HCT116 (cell line): ENCODE data around the gene APOBEC3G. TPM values are rescaled to one million over a fixed set of nuclear protein-coding genes. Genes with fewer than 3 reads are reported as not detected.
"Not testable (repeated sequence)": the region's sequence is repeated elsewhere in the genome, so short reads cannot be mapped to it uniquely, and the experiment has no call there.

Experiments used
- ATAC-seq: fragments of 200-7000 bp; cut with Tn5 transposase; 2 replicates; pipeline ENCODE4 v1.9.1; 2020; ENCODE audit warnings: mild to moderate bottlenecking, moderate library complexity
- BruUV-seq: library from RNA; stranded (reverse); fragments of 400-500 nt; replicated peaks from 2 replicates; lab custom pipeline; 2021; lab: Mats Ljungman, UMichigan
- CTCF ChIA-PET: fragments of 300-600 bp; sonication (Branson Sonifier 250); formaldehyde crosslinking; loops from one replicate; lab custom pipeline; 2021; ENCODE audit warnings: antibody characterized with exemption; lab: Charles Lee
- POLR2A ChIA-PET: fragments of 300-600, 350-600 bp; sonication (Branson Sonifier 250); formaldehyde crosslinking; loops from one replicate; lab custom pipeline; 2021; ENCODE audit warnings: antibody characterized with exemption; lab: Charles Lee
- RAD21 ChIA-PET, 2 experiments: fragments of 300-600 bp; sonication (Branson Sonifier 250); formaldehyde crosslinking; loops; one replicate each; lab custom pipeline; 2023; ENCODE audit warnings: low total read pairs in 2 of 2; ENCODE audit not compliant: uncharacterized antibody in 2 of 2, unreplicated experiment in 2 of 2, low non-redundant PET in 1 of 2; lab: Charles Lee
- DNase-seq: peaks from one replicate; pipeline ENCODE4 v3.0.0-alpha.2; 2010; ENCODE audit warnings: low read depth, low spot score
- H2AFZ ChIP-seq: fragments of 200-600 bp; shearing (Covaris generic), sonication (generic); 2 replicates; pipeline ENCODE4 v1.6.1; 2017; ENCODE audit warnings: low read depth, mixed run types, mixed read lengths, antibody characterized with exemption, low read length; ENCODE audit not compliant: poor library complexity, severe bottlenecking
- H3K27ac ChIP-seq: 2 replicates; pipeline ENCODE4 v1.5.1; 2012; ENCODE audit warnings: low read depth, low read length
- H3K27me3 ChIP-seq: fragments of 200-600 bp; sonication (generic); 2 replicates; pipeline ENCODE4 v1.6.1; 2016; ENCODE audit warnings: mixed run types, low read length, mixed read lengths; ENCODE audit not compliant: insufficient read depth
- H3K36me3 ChIP-seq, 2 experiments: fragments of 200-500 bp in 1 of 2; fragments of 200-600 bp in 1 of 2; sonication (Bioruptor generic) in 1 of 2; sonication (generic) in 1 of 2; 2 replicates each; pipeline versions ENCODE4 v1.5.1 to v1.6.1; 2014 to 2016; ENCODE audit warnings: low read length in 2 of 2, inconsistent platforms in 1 of 2, mixed read lengths in 1 of 2, mixed run types in 1 of 2; ENCODE audit not compliant: insufficient read depth in 2 of 2, control insufficient read depth in 1 of 2
- H3K4me1 ChIP-seq, 2 experiments: fragments of 200-600 bp in 1 of 2; sonication (generic) in 1 of 2; 2 replicates each; pipeline versions ENCODE4 v1.5.1 to v1.6.1; 2012 to 2017; ENCODE audit warnings: low read length in 2 of 2, inconsistent platforms in 1 of 2, mild to moderate bottlenecking in 1 of 2, mixed read lengths in 1 of 2, mixed run types in 1 of 2, moderate library complexity in 1 of 2; ENCODE audit not compliant: insufficient read depth in 2 of 2, control insufficient read depth in 1 of 2
- H3K4me2 ChIP-seq: fragments of 200-600 bp; sonication (generic); 2 replicates; pipeline ENCODE4 v1.6.1; 2017; ENCODE audit warnings: mixed run types, low read length, mixed read lengths
- H3K4me3 ChIP-seq, 2 experiments: fragments of 200-600 bp in 1 of 2; sonication (generic) in 1 of 2; replicated peaks in 1 of 2; 2 replicates each; pipeline ENCODE4 v1.5.1; 2011 to 2016; ENCODE audit warnings: low read length in 2 of 2, control low read depth in 1 of 2, low read depth in 1 of 2, mild to moderate bottlenecking in 1 of 2, mixed read lengths in 1 of 2, mixed run types in 1 of 2
- H3K79me2 ChIP-seq: fragments of 200-600 bp; sonication (generic); 2 replicates; pipeline ENCODE4 v1.6.1; 2017; ENCODE audit warnings: mild to moderate bottlenecking, mixed run types, low read length, moderate library complexity, mixed read lengths; ENCODE audit not compliant: insufficient read depth
- H3K9ac ChIP-seq: fragments of 200-600 bp; sonication (generic); 2 replicates; pipeline ENCODE4 v1.6.1; 2016; ENCODE audit warnings: low read length, mixed read lengths
- H3K9me2 ChIP-seq: fragments of 200-600 bp; sonication (generic), shearing (Covaris generic); 2 replicates; pipeline ENCODE4 v1.6.1; 2017; ENCODE audit warnings: mixed run types, mild to moderate bottlenecking, moderate library complexity; ENCODE audit not compliant: insufficient read depth
- H3K9me3 ChIP-seq, 2 experiments: fragments of 200-500 bp in 1 of 2; fragments of 200-600 bp in 1 of 2; sonication (Bioruptor generic) in 1 of 2; sonication (generic) in 1 of 2; 2 replicates each; pipeline ENCODE4 v1.6.1; 2014 to 2017; ENCODE audit warnings: low read length in 2 of 2, mixed read lengths in 2 of 2, inconsistent platforms in 1 of 2, low read depth in 1 of 2, mild to moderate bottlenecking in 1 of 2, mixed run types in 1 of 2, moderate library complexity in 1 of 2; ENCODE audit not compliant: control insufficient read depth in 1 of 2, insufficient read depth in 1 of 2
- H4K20me1 ChIP-seq: fragments of 200-600 bp; sonication (generic), shearing (Covaris generic); 2 replicates; pipeline ENCODE4 v1.6.1; 2017; ENCODE audit warnings: mixed run types, mild to moderate bottlenecking, moderate library complexity; ENCODE audit not compliant: insufficient read depth
- intact Hi-C: fragments of 100-400 bp; cut with micrococcal nuclease; formaldehyde crosslinking; loops from 2 replicates; pipeline ENCODE4 v1.10.0; 2022
- total RNA-seq: library from RNA; stranded (reverse); gene quantifications from one replicate; pipeline ENCODE4 v1.2.1, GENCODE V29; 2021; ENCODE audit not compliant: unreplicated experiment

The APOBEC3G gene
- total RNA-seq, 1 experiment from 2014 or later, result 0.71 TPM

- POLR2A ChIA-PET, H3K9me3 ChIP-seq, H3K27me3 ChIP-seq, H3K9me2 ChIP-seq, H3K4me3 ChIP-seq, H4K20me1 ChIP-seq, ATAC-seq, H2AFZ ChIP-seq, H3K36me3 ChIP-seq, DNase-seq, H3K79me2 ChIP-seq, CTCF ChIA-PET, H3K27ac ChIP-seq, BruUV-seq, RAD21 ChIA-PET, H3K9ac ChIP-seq, H3K4me2 ChIP-seq, intact Hi-C loops: not testable (repeated sequence)
- peaks cover 16 to 21% of the 10 kb centered on the region in 2 experiments for H3K4me1 ChIP-seq
These were observed 34.0 kb upstream of the APOBEC3G start for GRCh38 chr22:39043063-39043462.

- BruUV-seq, H3K9ac ChIP-seq, ATAC-seq, H3K36me3 ChIP-seq, H3K4me3 ChIP-seq, H2AFZ ChIP-seq, POLR2A ChIA-PET, DNase-seq, CTCF ChIA-PET, H3K27me3 ChIP-seq, intact Hi-C loops, H3K9me3 ChIP-seq, H3K9me2 ChIP-seq, RAD21 ChIA-PET, H3K79me2 ChIP-seq, H3K27ac ChIP-seq, H4K20me1 ChIP-seq, H3K4me2 ChIP-seq: not testable (repeated sequence)
- H3K4me1 ChIP-seq, result peaks cover 19 to 29% of the 10 kb centered on the region in 2 experiments
These were observed 31.9 kb upstream of the APOBEC3G start for GRCh38 chr22:39045136-39045535.

GRCh38 chr22:39049486-39049885, 27.6 kb upstream of the APOBEC3G start:
- H3K36me3 ChIP-seq, DNase-seq, H3K79me2 ChIP-seq, H4K20me1 ChIP-seq, H3K27ac ChIP-seq, H3K9me3 ChIP-seq, intact Hi-C loops, H3K27me3 ChIP-seq, ATAC-seq, BruUV-seq, H2AFZ ChIP-seq, H3K4me3 ChIP-seq, RAD21 ChIA-PET, H3K9me2 ChIP-seq: not testable (repeated sequence)
- ChIA-PET CTCF (interaction anchor here (0.7 kb wide), 1 partner anchor 294 kb away, joined by 3 read pairs; no protein-coding TSS in a partner anchor), POLR2A (interaction anchor here (0.6 kb wide), 1 partner anchor 28 kb away, joined by 4 read pairs; the partner anchor contains the start of gene APOBEC3D)
- Histone ChIP-seq H3K4me2 (peak overlapping the region; percentile 46), H3K4me1 (peaks cover 24 to 35% of the 10 kb centered on the region in 2 experiments), H3K9ac (peak overlapping the region; percentile 8; the same call in 1 of the 2 replicates)

- H3K9me3 ChIP-seq, ATAC-seq, H3K9me2 ChIP-seq, CTCF ChIA-PET, BruUV-seq, H3K27ac ChIP-seq, H3K79me2 ChIP-seq, POLR2A ChIA-PET, H3K36me3 ChIP-seq, H2AFZ ChIP-seq, H4K20me1 ChIP-seq, H3K9ac ChIP-seq, DNase-seq, H3K4me3 ChIP-seq, H3K27me3 ChIP-seq, RAD21 ChIA-PET, intact Hi-C loops: not testable (repeated sequence)
- Histone ChIP-seq H3K4me2 (peak overlapping the region; percentile 52), H3K4me1 (peaks cover 24 to 35% of the 10 kb centered on the region in 2 experiments)
These were observed 25.1 kb upstream of the APOBEC3G start for GRCh38 chr22:39051844-39052495.
